Effector CD4-positive, alpha-beta T cell (primary cell): ENCODE results near the gene C6orf132.

ENCODE experiments used
- DNase-seq: peaks from one replicate; pipeline ENCODE4 v3.0.0-alpha.2; 2020

The C6orf132 gene

GRCh38 chr6:42071881-42072583 is 70.4 kb downstream of the C6orf132 start:
- DNase-seq: no peak

- no peak for DNase-seq
Observed at GRCh38 chr6:42068872-42069522, 73.4 kb downstream of the C6orf132 start.

- DNase-seq: no peak
Observed at GRCh38 chr6:42068173-42068572, 74.2 kb downstream of the C6orf132 start.

GRCh38 chr6:42066156-42066675 is 76.2 kb downstream of the C6orf132 start:
- no peak for DNase-seq

- DNase-seq: no peak
Observed at GRCh38 chr6:42059743-42060142, 82.7 kb downstream of the C6orf132 start.

- DNase-seq: no peak
Observed at GRCh38 chr6:42053601-42054000, 88.8 kb downstream of the C6orf132 start.

GRCh38 chr6:42051268-42051653 is 91.2 kb downstream of the C6orf132 start:
- no peak for DNase-seq
